Cardiac muscle cell (in vitro differentiated cells and primary cell): ENCODE measurements around the gene GPRC5B. TPM values are rescaled to one million over a fixed set of nuclear protein-coding genes. Genes with fewer than 3 reads are reported as not detected.

Source experiments
- DNase-seq, 2 donors: peaks; one replicate each; pipeline versions ENCODE4 v3.0.0 to v3.0.0-alpha.2; 2010 to 2017; ENCODE audit warnings: low read depth in 1 of 2, low spot score in 1 of 2
- H3K27ac ChIP-seq: fragments of 200-600 bp; sonication (generic); 2 replicates; pipeline ENCODE4 v1.5.1; 2016
- H3K27me3 ChIP-seq: fragments of 200-600 bp; sonication (generic); 2 replicates; pipeline ENCODE4 v1.6.0; 2016; ENCODE audit warnings: control low read depth
- H3K36me3 ChIP-seq: fragments of 200-600 bp; sonication (generic); 2 replicates; pipeline ENCODE4 v1.5.1; 2016; ENCODE audit warnings: control low read depth
- H3K4me1 ChIP-seq: fragments of 200-600 bp; sonication (generic); 2 replicates; pipeline ENCODE4 v1.8.1; 2017; ENCODE audit warnings: low read depth, mild to moderate bottlenecking, mixed run types
- H3K4me3 ChIP-seq: fragments of 200-600 bp; sonication (generic); 2 replicates; pipeline ENCODE4 v1.5.1; 2016; ENCODE audit warnings: mild to moderate bottlenecking
- H3K9me3 ChIP-seq: fragments of 200-600 bp; sonication (generic); 2 replicates; pipeline ENCODE4 v1.5.1; 2017; ENCODE audit warnings: low read depth, mild to moderate bottlenecking, control low read depth
- polyA plus RNA-seq: library from polyadenylated mRNA; unstranded; fragments of >200 nt; fragmentation: Nextera tagmentation; extraction: Ambion mirVana; gene quantifications from 2 replicates; pipeline ENCODE4 v1.2.1, GENCODE V29; 2016
- total RNA-seq: library from RNA; depleted of rRNA; stranded (reverse); fragments of >200 nt; gene quantifications from 2 replicates; pipeline ENCODE4 v1.2.3, GENCODE V29; 2016
- TF ChIP-seq, protein P1 (sequence below): IDR thresholded peaks from 2 replicates; pipeline ENCODE4 v1.5.1; 2012; ENCODE audit warnings: low read depth, mild to moderate bottlenecking, low read length

The GPRC5B gene
- total and polyA plus RNA-seq, 2 experiments from 2014 or later = 14.7 to 15.5 TPM

DNA sequence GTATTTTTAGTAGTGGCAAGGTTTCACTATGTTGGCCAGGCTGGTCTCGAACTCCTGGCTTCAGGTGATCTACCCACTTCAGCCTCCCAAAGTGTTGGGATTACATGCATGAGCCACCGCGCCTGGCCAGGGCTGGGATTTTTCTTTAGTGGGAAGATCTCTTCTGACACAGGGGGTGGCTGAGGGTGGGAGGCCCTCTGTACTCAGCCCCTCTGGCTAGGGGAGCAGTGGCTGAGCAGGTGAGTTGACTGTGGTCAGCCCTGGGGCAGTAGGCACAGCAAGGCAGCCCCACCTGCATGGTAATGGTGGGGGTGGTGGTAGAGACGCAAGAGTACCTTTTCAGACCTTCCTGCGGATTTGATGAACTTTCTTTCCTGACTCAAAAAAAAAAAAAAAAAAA is 12.3 kb upstream of the GPRC5B start:
- no peaks in the 10 kb centered on the region for H3K4me1 ChIP-seq

DNA sequence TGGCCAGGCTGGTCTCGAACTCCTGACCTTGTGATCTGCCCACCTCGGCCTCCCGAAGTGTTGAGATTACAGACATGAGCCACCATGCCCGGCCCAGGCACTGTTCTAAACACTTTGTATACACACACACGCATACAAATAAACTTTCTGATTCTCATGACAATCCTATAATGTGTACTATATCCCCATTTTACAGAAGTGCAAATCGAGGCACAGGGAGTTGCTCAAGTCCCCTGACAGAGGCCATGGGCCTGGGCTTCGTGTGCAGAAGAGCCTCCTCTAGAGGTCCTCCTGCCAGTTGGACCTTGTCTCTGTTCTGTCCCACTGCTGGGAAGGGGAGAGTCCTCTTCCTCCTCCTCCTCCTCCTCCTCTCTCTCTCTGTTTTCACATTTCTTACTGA is 9.9 kb upstream of the GPRC5B start:
- TF ChIP-seq, protein P1, sequence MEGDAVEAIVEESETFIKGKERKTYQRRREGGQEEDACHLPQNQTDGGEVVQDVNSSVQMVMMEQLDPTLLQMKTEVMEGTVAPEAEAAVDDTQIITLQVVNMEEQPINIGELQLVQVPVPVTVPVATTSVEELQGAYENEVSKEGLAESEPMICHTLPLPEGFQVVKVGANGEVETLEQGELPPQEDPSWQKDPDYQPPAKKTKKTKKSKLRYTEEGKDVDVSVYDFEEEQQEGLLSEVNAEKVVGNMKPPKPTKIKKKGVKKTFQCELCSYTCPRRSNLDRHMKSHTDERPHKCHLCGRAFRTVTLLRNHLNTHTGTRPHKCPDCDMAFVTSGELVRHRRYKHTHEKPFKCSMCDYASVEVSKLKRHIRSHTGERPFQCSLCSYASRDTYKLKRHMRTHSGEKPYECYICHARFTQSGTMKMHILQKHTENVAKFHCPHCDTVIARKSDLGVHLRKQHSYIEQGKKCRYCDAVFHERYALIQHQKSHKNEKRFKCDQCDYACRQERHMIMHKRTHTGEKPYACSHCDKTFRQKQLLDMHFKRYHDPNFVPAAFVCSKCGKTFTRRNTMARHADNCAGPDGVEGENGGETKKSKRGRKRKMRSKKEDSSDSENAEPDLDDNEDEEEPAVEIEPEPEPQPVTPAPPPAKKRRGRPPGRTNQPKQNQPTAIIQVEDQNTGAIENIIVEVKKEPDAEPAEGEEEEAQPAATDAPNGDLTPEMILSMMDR = no peak
- Histone ChIP-seq H3K9me3 (no peaks in the 10 kb centered on the region), H3K4me3 (no peak overlapping the region), H3K4me1 (no peaks in the 10 kb centered on the region), H3K27me3 (no peaks in the 10 kb centered on the region), H3K27ac (no peak overlapping the region), H3K36me3 (no peaks in the 10 kb centered on the region)
- DNase-seq = no peak

More for the DNA sequence above, 12.3 kb upstream of the GPRC5B start:
- Histone ChIP-seq H3K27me3 (no peaks in the 10 kb centered on the region), H3K27ac (no peak overlapping the region), H3K36me3 (no peaks in the 10 kb centered on the region), H3K4me3 (no peak overlapping the region), H3K9me3 (no peaks in the 10 kb centered on the region)
- TF ChIP-seq, protein P1 = no peak
- no peak for DNase-seq

DNA sequence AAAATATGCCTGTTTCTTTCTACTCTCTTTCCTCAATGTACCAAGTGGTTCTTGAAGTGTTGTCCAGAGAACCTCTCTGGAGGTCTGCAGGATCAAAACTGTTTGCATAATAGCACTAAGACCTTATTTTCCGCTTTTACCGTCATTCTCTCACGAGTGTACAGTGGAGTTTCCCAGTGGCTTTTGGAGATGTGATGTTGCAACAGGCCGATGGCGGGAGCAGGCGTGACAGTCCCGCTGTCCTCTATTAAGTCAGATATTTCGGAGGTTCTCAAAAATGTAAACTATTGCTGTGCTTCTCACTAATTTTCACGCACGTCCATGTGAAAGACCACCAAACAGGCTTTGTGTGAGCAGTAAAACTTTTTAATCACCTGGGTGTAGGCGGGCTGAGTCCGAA is 8.3 kb upstream of the GPRC5B start:
- no peaks in the 10 kb centered on the region for H3K27me3 ChIP-seq
- TF ChIP-seq, protein P1 = no peak
- DNase-seq = no peak
- H3K9me3 ChIP-seq = no peaks in the 10 kb centered on the region
- H3K36me3 ChIP-seq = no peaks in the 10 kb centered on the region
- no peaks in the 10 kb centered on the region for H3K4me1 ChIP-seq
- no peak overlapping the region for H3K27ac ChIP-seq
- no peak overlapping the region for H3K4me3 ChIP-seq

DNA sequence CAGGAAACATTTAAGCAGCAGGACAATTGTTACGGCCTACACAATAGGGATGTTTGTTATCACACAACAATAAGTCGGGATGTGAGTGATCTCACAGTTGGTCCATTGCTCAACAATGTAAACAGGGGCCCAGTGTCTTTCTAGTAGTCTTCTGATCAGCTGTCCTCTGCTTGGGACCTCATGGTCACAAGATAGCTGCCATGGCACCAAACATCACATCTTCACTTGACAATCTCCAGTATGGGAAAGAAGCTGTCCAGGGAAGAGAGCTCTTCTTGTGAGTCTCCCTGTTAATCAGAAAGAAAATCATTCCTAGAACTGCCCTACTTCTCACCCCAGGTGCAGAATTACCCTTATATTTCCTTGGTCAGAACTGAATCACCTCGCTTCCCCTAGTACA is 6.3 kb upstream of the GPRC5B start:
- Histone ChIP-seq H3K27ac (no peak overlapping the region), H3K4me3 (no peak overlapping the region), H3K4me1 (no peaks in the 10 kb centered on the region), H3K9me3 (no peaks in the 10 kb centered on the region), H3K36me3 (no peaks in the 10 kb centered on the region), H3K27me3 (no peaks in the 10 kb centered on the region)
- no peak for DNase-seq
- TF ChIP-seq, protein P1 = no peak

- no peak overlapping the region for H3K4me3 ChIP-seq
These were observed 4.2 kb upstream of the GPRC5B start for GRCh38 chr16:19888834-19889233.

More at GRCh38 chr16:19888834-19889233, 4.2 kb upstream of the GPRC5B start:
- no peaks in the 10 kb centered on the region for H3K4me1 ChIP-seq
- H3K9me3 ChIP-seq = no peaks in the 10 kb centered on the region
- TF ChIP-seq, protein P1 = no peak
- no peak for DNase-seq
- no peaks in the 10 kb centered on the region for H3K36me3 ChIP-seq
- no peak overlapping the region for H3K27ac ChIP-seq
- no peaks in the 10 kb centered on the region for H3K27me3 ChIP-seq
